ENCODE results near the gene MS4A8.

MS4A8 gene

DNA sequence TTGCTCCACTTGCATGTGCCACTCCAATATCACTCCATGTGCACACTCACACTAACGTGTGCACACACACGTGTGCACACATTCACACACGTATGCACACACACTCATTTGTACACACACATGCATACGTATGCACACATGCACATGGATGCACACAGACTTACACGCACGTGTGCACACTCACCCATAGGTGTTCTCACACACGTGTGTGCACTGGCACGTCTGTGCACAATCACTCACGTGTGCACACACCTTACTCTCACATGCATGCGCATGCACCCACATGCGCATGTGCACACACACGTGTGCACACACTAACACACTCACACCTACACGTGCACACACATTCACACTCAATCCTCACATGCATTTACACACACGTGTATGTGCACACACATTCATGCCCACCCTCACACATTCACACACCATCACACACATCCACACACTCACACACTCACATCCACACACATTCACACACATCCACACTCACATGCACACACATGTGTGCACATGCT, 48.0 kb downstream of the MS4A8 start:
- Mint-ChIP-seq H3K9me3 (peaks cover 8% of the 10 kb centered on the region), H3K4me3 (no peak overlapping the region), H3K27me3 (ENCODE audit: low read depth) (peaks cover 29% of the 10 kb centered on the region), H3K36me3 (ENCODE audit: low read depth) (no peaks in the 10 kb centered on the region), H3K27ac (no peak overlapping the region), H3K4me1 (peaks cover 4% of the 10 kb centered on the region)
- TF ChIP-seq, protein P1, sequence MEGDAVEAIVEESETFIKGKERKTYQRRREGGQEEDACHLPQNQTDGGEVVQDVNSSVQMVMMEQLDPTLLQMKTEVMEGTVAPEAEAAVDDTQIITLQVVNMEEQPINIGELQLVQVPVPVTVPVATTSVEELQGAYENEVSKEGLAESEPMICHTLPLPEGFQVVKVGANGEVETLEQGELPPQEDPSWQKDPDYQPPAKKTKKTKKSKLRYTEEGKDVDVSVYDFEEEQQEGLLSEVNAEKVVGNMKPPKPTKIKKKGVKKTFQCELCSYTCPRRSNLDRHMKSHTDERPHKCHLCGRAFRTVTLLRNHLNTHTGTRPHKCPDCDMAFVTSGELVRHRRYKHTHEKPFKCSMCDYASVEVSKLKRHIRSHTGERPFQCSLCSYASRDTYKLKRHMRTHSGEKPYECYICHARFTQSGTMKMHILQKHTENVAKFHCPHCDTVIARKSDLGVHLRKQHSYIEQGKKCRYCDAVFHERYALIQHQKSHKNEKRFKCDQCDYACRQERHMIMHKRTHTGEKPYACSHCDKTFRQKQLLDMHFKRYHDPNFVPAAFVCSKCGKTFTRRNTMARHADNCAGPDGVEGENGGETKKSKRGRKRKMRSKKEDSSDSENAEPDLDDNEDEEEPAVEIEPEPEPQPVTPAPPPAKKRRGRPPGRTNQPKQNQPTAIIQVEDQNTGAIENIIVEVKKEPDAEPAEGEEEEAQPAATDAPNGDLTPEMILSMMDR (IDR thresholded peaks at IDR 0.05; ENCODE audit: unreplicated experiment in 3 of 3): no peak

- Mint-ChIP-seq H3K4me1 (peaks cover 4% of the 10 kb centered on the region), H3K36me3 (ENCODE audit: low read depth) (no peaks in the 10 kb centered on the region), H3K27me3 (ENCODE audit: low read depth) (peaks cover 37% of the 10 kb centered on the region), H3K4me3 (no peak overlapping the region), H3K9me3 (peaks cover 2% of the 10 kb centered on the region), H3K27ac (no peak overlapping the region)
- TF ChIP-seq, protein P1 (IDR thresholded peaks at IDR 0.05; ENCODE audit: unreplicated experiment in 3 of 3): no peak
Observed at GRCh38 chr11:60748225-60748624, 48.8 kb downstream of the MS4A8 start.

GRCh38 chr11:60748821-60749220, 49.4 kb downstream of the MS4A8 start:
- Mint-ChIP-seq H3K27ac (no peak overlapping the region), H3K36me3 (ENCODE audit: low read depth) (no peaks in the 10 kb centered on the region), H3K4me1 (peaks cover 4% of the 10 kb centered on the region), H3K27me3 (ENCODE audit: low read depth) (peaks cover 39% of the 10 kb centered on the region), H3K9me3 (peaks cover 2% of the 10 kb centered on the region), H3K4me3 (no peak overlapping the region)
- TF ChIP-seq, protein P1 (IDR thresholded peaks at IDR 0.05; ENCODE audit: unreplicated experiment in 3 of 3): no peak

- TF ChIP-seq, protein P1 (IDR thresholded peaks at IDR 0.05; ENCODE audit: unreplicated experiment in 3 of 3): no peak
- Mint-ChIP-seq H3K4me1 (peaks cover 4% of the 10 kb centered on the region), H3K4me3 (no peak overlapping the region), H3K27me3 (ENCODE audit: low read depth) (peaks cover 39% of the 10 kb centered on the region), H3K27ac (no peak overlapping the region), H3K36me3 (ENCODE audit: low read depth) (no peaks in the 10 kb centered on the region), H3K9me3 (peaks cover 2% of the 10 kb centered on the region)
Observed at GRCh38 chr11:60750911-60751310, 51.5 kb downstream of the MS4A8 start.

GRCh38 chr11:60753309-60753708, 53.9 kb downstream of the MS4A8 start:
- H3K4me3 Mint-ChIP-seq: no peak overlapping the region
- TF ChIP-seq, protein P1 (IDR thresholded peaks at IDR 0.05; ENCODE audit: unreplicated experiment in 3 of 3): no peak
- H3K9me3 Mint-ChIP-seq: no peaks in the 10 kb centered on the region
- no peak overlapping the region for H3K27ac Mint-ChIP-seq
- H3K36me3 Mint-ChIP-seq (ENCODE audit: low read depth): no peaks in the 10 kb centered on the region
- peaks cover 5% of the 10 kb centered on the region for H3K4me1 Mint-ChIP-seq
- H3K27me3 Mint-ChIP-seq (ENCODE audit: low read depth): peaks cover 34% of the 10 kb centered on the region

- Mint-ChIP-seq H3K27ac (no peak overlapping the region), H3K4me3 (no peak overlapping the region), H3K27me3 (ENCODE audit: low read depth) (peaks cover 29% of the 10 kb centered on the region), H3K36me3 (ENCODE audit: low read depth) (no peaks in the 10 kb centered on the region), H3K4me1 (peaks cover 21% of the 10 kb centered on the region), H3K9me3 (no peaks in the 10 kb centered on the region)
- TF ChIP-seq, protein P1 (IDR thresholded peaks at IDR 0.05; ENCODE audit: unreplicated experiment in 3 of 3): no peak
Observed at GRCh38 chr11:60754887-60755286, 55.5 kb downstream of the MS4A8 start.
